HG03378 (cell line): ENCODE results near the gene SPTB.

ENCODE experiments used
- ATAC-seq: cut with Tn5 transposase; IDR thresholded peaks from one replicate; pipeline ENCODE4 v1.9.1; 2021; ENCODE audit warnings: mild to moderate bottlenecking, moderate library complexity; ENCODE audit not compliant: unreplicated experiment

Gene SPTB

GRCh38 chr14:64700290-64700689, 179.4 kb downstream of the SPTB start:
- no peak for ATAC-seq

- ATAC-seq: no peak
Measured at GRCh38 chr14:64698903-64699302, 180.8 kb downstream of the SPTB start.

- ATAC-seq: no peak
Measured at GRCh38 chr14:64696355-64696857, 183.3 kb downstream of the SPTB start.
